ENCODE data around the gene CCL11.

DNA sequence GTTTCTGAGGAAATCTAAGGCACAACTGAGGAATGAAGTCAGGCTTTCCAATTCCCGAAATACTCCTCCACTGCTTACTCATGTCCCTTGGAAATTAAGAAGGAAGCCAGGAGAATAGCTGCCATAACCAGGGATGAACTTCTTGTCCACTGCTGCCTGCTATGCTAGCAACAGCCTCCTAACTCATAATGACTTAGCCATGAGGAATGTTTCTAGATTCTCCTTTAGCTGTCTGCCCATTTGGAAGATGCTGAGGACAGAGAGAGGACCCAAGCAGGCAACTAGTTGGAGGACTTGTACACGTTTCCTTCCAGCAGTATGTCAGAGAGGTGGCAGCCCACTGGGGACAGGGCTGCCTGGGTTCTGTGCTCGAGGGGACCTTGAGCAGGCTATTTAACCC lies 31.4 kb upstream of the CCL11 start:
- TF ChIP-seq, protein P1, sequence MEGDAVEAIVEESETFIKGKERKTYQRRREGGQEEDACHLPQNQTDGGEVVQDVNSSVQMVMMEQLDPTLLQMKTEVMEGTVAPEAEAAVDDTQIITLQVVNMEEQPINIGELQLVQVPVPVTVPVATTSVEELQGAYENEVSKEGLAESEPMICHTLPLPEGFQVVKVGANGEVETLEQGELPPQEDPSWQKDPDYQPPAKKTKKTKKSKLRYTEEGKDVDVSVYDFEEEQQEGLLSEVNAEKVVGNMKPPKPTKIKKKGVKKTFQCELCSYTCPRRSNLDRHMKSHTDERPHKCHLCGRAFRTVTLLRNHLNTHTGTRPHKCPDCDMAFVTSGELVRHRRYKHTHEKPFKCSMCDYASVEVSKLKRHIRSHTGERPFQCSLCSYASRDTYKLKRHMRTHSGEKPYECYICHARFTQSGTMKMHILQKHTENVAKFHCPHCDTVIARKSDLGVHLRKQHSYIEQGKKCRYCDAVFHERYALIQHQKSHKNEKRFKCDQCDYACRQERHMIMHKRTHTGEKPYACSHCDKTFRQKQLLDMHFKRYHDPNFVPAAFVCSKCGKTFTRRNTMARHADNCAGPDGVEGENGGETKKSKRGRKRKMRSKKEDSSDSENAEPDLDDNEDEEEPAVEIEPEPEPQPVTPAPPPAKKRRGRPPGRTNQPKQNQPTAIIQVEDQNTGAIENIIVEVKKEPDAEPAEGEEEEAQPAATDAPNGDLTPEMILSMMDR (IDR thresholded peaks at IDR 0.05), result no peak
- no peak for TF ChIP-seq POLR2A (IDR thresholded peaks at IDR 0.05)
